GM23338 (cell line): Measurements from ENCODE around the gene KRTAP1-4. TPM values are rescaled to one million over a fixed set of nuclear protein-coding genes. Genes with fewer than 3 reads are reported as not detected.

ENCODE experiments used
- ATAC-seq: fragments of 200-7000 bp; cut with Tn5 transposase; 3 replicates; pipeline ENCODE4 v1.9.1; 2020
- DNase-seq: peaks from one replicate; pipeline ENCODE4 v3.0.0-alpha.2; 2015; ENCODE audit warnings: low spot score
- H2AFZ ChIP-seq: fragments of 200-600 bp; sonication (generic); 2 replicates; pipeline ENCODE4 v1.8.0; 2016; ENCODE audit warnings: antibody characterized with exemption, mild to moderate bottlenecking, moderate library complexity
- H3F3A ChIP-seq: fragments of 200-600 bp; sonication (generic); replicated peaks from 2 replicates; pipeline ENCODE4 v1.8.0; 2017; ENCODE audit warnings: antibody characterized with exemption, mixed run types, low read depth
- H3K27ac ChIP-seq: fragments of 200-600 bp; sonication (generic); 2 replicates; pipeline ENCODE4 v1.6.1; 2016; ENCODE audit warnings: low read depth
- H3K27me3 ChIP-seq: fragments of 200-600 bp; sonication (generic); 2 replicates; pipeline ENCODE4 v1.8.0; 2016; ENCODE audit warnings: mild to moderate bottlenecking, mixed run types, moderate library complexity; ENCODE audit not compliant: insufficient read depth
- H3K36me3 ChIP-seq: fragments of 200-600 bp; sonication (generic); 2 replicates; pipeline ENCODE4 v1.8.0; 2016; ENCODE audit warnings: mild to moderate bottlenecking; ENCODE audit not compliant: insufficient read depth
- H3K4me1 ChIP-seq: fragments of 200-600 bp; sonication (generic); 2 replicates; pipeline ENCODE4 v1.8.0; 2016; ENCODE audit warnings: mild to moderate bottlenecking, moderate library complexity; ENCODE audit not compliant: insufficient read depth
- H3K4me2 ChIP-seq: fragments of 200-600 bp; sonication (generic); 2 replicates; pipeline ENCODE4 v1.7.1; 2017; ENCODE audit warnings: mixed run types
- H3K4me3 ChIP-seq: fragments of 200-600 bp; sonication (generic); 2 replicates; pipeline ENCODE4 v1.6.1; 2016; ENCODE audit warnings: mixed run types
- H3K79me2 ChIP-seq: fragments of 200-600 bp; sonication (generic); replicated peaks from 2 replicates; pipeline ENCODE4 v1.8.0; 2017; ENCODE audit warnings: mild to moderate bottlenecking; ENCODE audit not compliant: insufficient read depth
- H3K9me2 ChIP-seq: fragments of 200-600 bp; sonication (generic); 2 replicates; pipeline ENCODE4 v1.8.0; 2017; ENCODE audit not compliant: insufficient read depth
- H4K20me1 ChIP-seq: fragments of 200-600 bp; sonication (generic); replicated peaks from 2 replicates; pipeline ENCODE4 v1.8.0; 2017; ENCODE audit warnings: mild to moderate bottlenecking; ENCODE audit not compliant: insufficient read depth
- H3K27ac Mint-ChIP-seq: 2 replicates; pipeline ENCODE4 v1.8.0; 2020; ENCODE audit warnings: inconsistent platforms, mild to moderate bottlenecking, moderate library complexity, mixed read lengths
- H3K27me3 Mint-ChIP-seq: 3 replicates; pipeline ENCODE4 v1.8.0; 2022; ENCODE audit warnings: low read depth, mild to moderate bottlenecking, moderate library complexity, mixed read lengths, inconsistent platforms; ENCODE audit not compliant: insufficient read depth, poor library complexity
- H3K36me3 Mint-ChIP-seq: 3 replicates; pipeline ENCODE4 v1.8.0; 2021; ENCODE audit warnings: low read depth, mild to moderate bottlenecking, inconsistent platforms, moderate library complexity, mixed read lengths
- H3K4me1 Mint-ChIP-seq: 3 replicates; pipeline ENCODE4 v1.8.0; 2020; ENCODE audit warnings: mild to moderate bottlenecking, inconsistent platforms, mixed read lengths
- H3K4me3 Mint-ChIP-seq: 3 replicates; pipeline ENCODE4 v1.8.0; 2021; ENCODE audit warnings: moderate library complexity, mild to moderate bottlenecking, inconsistent platforms, mixed read lengths
- H3K9me3 Mint-ChIP-seq: 3 replicates; pipeline ENCODE4 v1.8.0; 2020; ENCODE audit warnings: moderate library complexity, mild to moderate bottlenecking, inconsistent platforms, mixed read lengths
- CREB1 ChIP-seq: fragments of 250-450 bp; sonication (Bioruptor Pico); IDR thresholded peaks from 2 replicates; pipeline ENCODE4 v1.5.0; 2020; ENCODE audit warnings: low read depth, mild to moderate bottlenecking, moderate library complexity
- CTCF ChIP-seq, 2 experiments: fragments of 200-600 bp in 1 of 2; sonication (generic) in 1 of 2; conservative IDR thresholded peaks; 2 replicates each; pipeline versions ENCODE4 v1.5.1 to v1.6.1; 2016 to 2017; ENCODE audit warnings: antibody characterized with exemption in 2 of 2, low read depth in 2 of 2, mild to moderate bottlenecking in 2 of 2, moderate library complexity in 1 of 2
- ETS1 ChIP-seq: IDR thresholded peaks from 2 replicates; pipeline ENCODE4 v1.6.1; 2016; ENCODE audit warnings: antibody characterized with exemption
- EZH2 ChIP-seq: fragments of 200-600 bp; sonication (generic); IDR thresholded peaks from one replicate; pipeline ENCODE4 v1.8.0; 2017; ENCODE audit warnings: antibody characterized with exemption, mild to moderate bottlenecking, low read depth; ENCODE audit not compliant: unreplicated experiment
- EZH2phosphoT487 ChIP-seq: fragments of 200-600 bp; sonication (generic); IDR thresholded peaks from one replicate; pipeline ENCODE4 v1.8.1; 2018; ENCODE audit warnings: antibody characterized with exemption; ENCODE audit not compliant: unreplicated experiment
- JUNB ChIP-seq: IDR thresholded peaks from one replicate; pipeline ENCODE4 v1.6.1; 2016; ENCODE audit warnings: antibody characterized with exemption; ENCODE audit not compliant: unreplicated experiment
- NANOG ChIP-seq: IDR thresholded peaks from 2 replicates; pipeline ENCODE4 v1.6.1; 2016; ENCODE audit warnings: antibody characterized with exemption, borderline replicate concordance
- POLR2AphosphoS5 ChIP-seq: IDR thresholded peaks from 2 replicates; pipeline ENCODE4 v1.6.1; 2016; ENCODE audit warnings: antibody characterized with exemption, low read depth
- REST ChIP-seq: IDR thresholded peaks from one replicate; pipeline ENCODE4 v1.6.1; 2018; ENCODE audit warnings: antibody characterized with exemption; ENCODE audit not compliant: unreplicated experiment
- STAT1 ChIP-seq: IDR thresholded peaks from one replicate; pipeline ENCODE4 v1.6.1; 2016; ENCODE audit warnings: antibody characterized with exemption; ENCODE audit not compliant: unreplicated experiment
- ZNF114 ChIP-seq: fragments of 250-450 bp; sonication (Bioruptor Pico); IDR thresholded peaks from 2 replicates; pipeline ENCODE4 v1.5.0; 2020; ENCODE audit warnings: mild to moderate bottlenecking, moderate library complexity
- ZNF331 ChIP-seq: fragments of 250-450 bp; sonication (Bioruptor Pico); IDR thresholded peaks from 2 replicates; pipeline ENCODE4 v1.5.0; 2020; ENCODE audit warnings: low read depth, mild to moderate bottlenecking, moderate library complexity
- ZNF462 ChIP-seq: fragments of 250-450 bp; sonication (Bioruptor Pico); IDR thresholded peaks from 2 replicates; pipeline ENCODE4 v1.5.0; 2020; ENCODE audit warnings: mild to moderate bottlenecking, moderate library complexity
- polyA plus RNA-seq: library from polyadenylated mRNA; unstranded; fragments of >200 nt; fragmentation: Nextera tagmentation; extraction: Ambion mirVana; gene quantifications from 2 replicates; pipeline ENCODE4 v1.2.1, GENCODE V29; 2016
- total RNA-seq: library from RNA; depleted of rRNA; stranded (reverse); fragments of >200 nt; shearing (Covaris generic); gene quantifications from 2 replicates; pipeline ENCODE4 v1.2.3, GENCODE V29; 2014

KRTAP1-4 gene
- total and polyA plus RNA-seq, 2 experiments from 2014 or later: not detected

- ATAC-seq (no peak), DNase-seq (no peak)
- Histone ChIP-seq H3K4me1 (no peaks in the 10 kb centered on the region), H4K20me1 (no peaks in the 10 kb centered on the region), H3F3A (no peaks in the 10 kb centered on the region), H3K79me2 (no peaks in the 10 kb centered on the region), H3K36me3 (no peaks in the 10 kb centered on the region), H3K4me3 (no peak overlapping the region), H3K4me2 (no peak overlapping the region), H3K9me2 (no peaks in the 10 kb centered on the region; the same call in none of the 2 replicates), H2AFZ (no peak overlapping the region), H3K27ac (no peak overlapping the region), H3K27me3 (no peaks in the 10 kb centered on the region)
- no peaks in the 10 kb centered on the region for H3K36me3 Mint-ChIP-seq
- no peaks in the 10 kb centered on the region for H3K4me1 Mint-ChIP-seq
- no peak overlapping the region for H3K27ac Mint-ChIP-seq
- no peaks in the 10 kb centered on the region for H3K27me3 Mint-ChIP-seq
- no peaks in the 10 kb centered on the region for H3K9me3 Mint-ChIP-seq
- TF ChIP-seq ZNF114 (CRISPR knock-in tag): no peak
- no peak for TF ChIP-seq EZH2phosphoT487
- TF ChIP-seq ETS1: no peak
- TF ChIP-seq ZNF331 (CRISPR knock-in tag): no peak
- TF ChIP-seq JUNB: no peak
- TF ChIP-seq NANOG: no peak
- TF ChIP-seq CTCF (conservative IDR thresholded peaks at IDR 0.05; ENCODE audit: low read depth in 2 of 2): no peak
- no peak for TF ChIP-seq REST
- no peak for TF ChIP-seq STAT1
- no peak for TF ChIP-seq POLR2AphosphoS5
- no peak for TF ChIP-seq CREB1 (CRISPR knock-in tag)
- TF ChIP-seq ZNF462 (CRISPR knock-in tag): no peak
- TF ChIP-seq EZH2: no peak
- no peak overlapping the region for H3K4me3 Mint-ChIP-seq
Observed at GRCh38 chr17:41067281-41067680, 37.3 kb upstream of the KRTAP1-4 start.
